GM18909 (cell line): ENCODE data around the gene AIDA.
"Not testable (repeated sequence)": the region's sequence is repeated elsewhere in the genome, so short reads cannot be mapped to it uniquely, and the experiment has no call there.

Source experiments
- ATAC-seq: cut with Tn5 transposase; IDR thresholded peaks from one replicate; pipeline ENCODE4 v1.9.1; 2021; ENCODE audit warnings: mild to moderate bottlenecking; ENCODE audit not compliant: unreplicated experiment, poor library complexity

Gene AIDA

GRCh38 chr1:222712253-222713090 is at the start of gene AIDA, which contains the start of gene BROX:
TSS of gene AIDA (minus strand) at chr1:222712491. CDS start at chr1:222712317, 174 bp downstream.
TSS of gene BROX (plus strand) at chr1:222712564. CDS start at chr1:222715700, 3,136 bp downstream.
- ATAC-seq = peak; percentile 83

GRCh38 chr1:222761083-222761482 is 48.8 kb upstream of the AIDA start:
- ATAC-seq = no peak

GRCh38 chr1:222759451-222760035 is 47.3 kb upstream of the AIDA start:
- no peak for ATAC-seq

GRCh38 chr1:222757646-222758268 is 45.5 kb upstream of the AIDA start:
- ATAC-seq = no peak

- no peak for ATAC-seq
Measured at GRCh38 chr1:222754366-222755139, 42.3 kb upstream of the AIDA start.

- ATAC-seq = no peak
Measured at GRCh38 chr1:222751255-222751654, 39.0 kb upstream of the AIDA start.

- peak; percentile 85 for ATAC-seq
Measured at GRCh38 chr1:222750651-222751050, 38.4 kb upstream of the AIDA start.

- no peak for ATAC-seq
Measured at GRCh38 chr1:222749927-222750326, 37.6 kb upstream of the AIDA start.

- not testable (repeated sequence) for ATAC-seq
Measured at GRCh38 chr1:222741630-222742457, 29.6 kb upstream of the AIDA start.

- ATAC-seq = no peak
Measured at GRCh38 chr1:222739929-222740328, 27.6 kb upstream of the AIDA start.

- ATAC-seq = no peak
Measured at GRCh38 chr1:222739465-222739864, 27.2 kb upstream of the AIDA start.

- no peak for ATAC-seq
Measured at GRCh38 chr1:222736972-222737371, 24.7 kb upstream of the AIDA start, which contains the start of gene FAM177B. TSS of gene FAM177B (plus strand) at chr1:222737202. CDS start at chr1:222746546, 9,344 bp downstream.

- ATAC-seq = no peak
Measured at GRCh38 chr1:222736470-222736869, 24.2 kb upstream of the AIDA start.

- no peak for ATAC-seq
Measured at GRCh38 chr1:222734740-222735139, 22.4 kb upstream of the AIDA start.

- ATAC-seq = peak; percentile 98
Measured at GRCh38 chr1:222732216-222733159, 20.2 kb upstream of the AIDA start.

GRCh38 chr1:222730866-222731265 is 18.6 kb upstream of the AIDA start:
- ATAC-seq = no peak

GRCh38 chr1:222728746-222729145 is 16.5 kb upstream of the AIDA start:
- no peak for ATAC-seq

GRCh38 chr1:222716393-222716792 is 4.1 kb upstream of the AIDA start:
- no peak for ATAC-seq
